Right renal cortex interstitium (tissue), 3 donors: Measurements from ENCODE around the gene PHF11. TPM values are rescaled to one million over a fixed set of nuclear protein-coding genes. Genes with fewer than 3 reads are reported as not detected.
"Not testable (repeated sequence)": the region's sequence is repeated elsewhere in the genome, so short reads cannot be mapped to it uniquely, and the experiment has no call there.

Experiments used
- DNase-seq, 3 donors: peaks; one replicate each; pipeline ENCODE4 v3.0.0-alpha.2; 2013; ENCODE audit warnings: low read depth in 3 of 3, low spot score in 2 of 3
- polyA plus RNA-seq, 3 donors: library from polyadenylated mRNA; unstranded; fragments of 120-200 nt; gene quantifications; one replicate each; pipeline ENCODE4 v1.2.1, GENCODE V29; 2013; ENCODE audit not compliant: insufficient read length in 3 of 3

The PHF11 gene
- 10 to 100 TPM; 30.1 to 34.8 (median 31.9) TPM for polyA plus RNA-seq

DNA sequence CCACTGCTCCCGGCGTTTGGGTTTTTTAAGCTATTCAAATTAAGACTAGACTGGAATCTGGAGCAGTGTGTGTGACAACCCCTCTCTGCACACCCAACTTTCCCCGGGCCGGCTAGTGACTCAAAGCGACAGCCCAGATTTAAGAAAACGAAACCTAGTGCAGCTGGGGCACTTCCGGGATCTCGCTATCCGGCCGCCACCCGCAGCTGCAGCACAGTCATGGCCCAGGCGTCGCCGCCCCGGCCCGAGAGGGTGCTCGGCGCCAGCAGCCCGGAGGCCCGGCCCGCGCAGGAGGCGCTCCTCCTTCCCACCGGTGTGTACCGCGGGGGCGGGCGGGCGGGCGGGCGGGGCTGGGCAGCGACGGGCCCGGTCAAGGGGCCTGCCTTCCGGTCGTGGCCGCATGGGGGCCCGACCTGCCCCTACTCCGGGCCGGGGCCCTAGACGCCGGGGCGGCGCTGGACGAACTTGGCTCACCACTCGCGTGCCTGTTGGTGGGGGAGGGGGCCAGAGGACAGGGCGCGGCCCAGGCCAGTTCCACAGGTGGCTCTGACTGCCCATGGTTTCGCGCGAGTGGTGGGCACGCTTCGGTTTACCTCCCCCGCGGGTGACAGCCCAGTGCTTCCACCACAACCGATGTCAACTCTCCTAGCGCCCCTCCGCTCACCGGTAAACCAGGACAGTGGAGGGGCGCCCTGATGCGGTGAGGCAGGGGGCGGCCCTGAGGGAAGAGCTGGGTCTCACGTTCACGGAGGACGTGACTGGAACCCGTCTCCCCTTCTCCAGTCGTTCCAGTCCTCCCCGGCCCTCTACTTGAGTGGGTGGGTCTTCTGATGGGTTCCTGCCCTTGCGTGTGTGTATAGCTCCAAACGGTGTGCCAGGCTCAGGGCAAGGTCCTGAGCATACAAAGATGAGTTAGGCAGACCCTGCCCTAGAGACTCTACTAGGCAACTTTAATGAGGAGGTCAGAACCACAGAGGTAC lies at the start of gene PHF11:
Gene PHF11 (plus strand): TSS at position 171 of the 980 bp plus-strand sequence. CDS start 49 bp downstream, at position 220.
- DNase-seq: peak in 2 of 3 donors; percentile 45 to 52

DNA sequence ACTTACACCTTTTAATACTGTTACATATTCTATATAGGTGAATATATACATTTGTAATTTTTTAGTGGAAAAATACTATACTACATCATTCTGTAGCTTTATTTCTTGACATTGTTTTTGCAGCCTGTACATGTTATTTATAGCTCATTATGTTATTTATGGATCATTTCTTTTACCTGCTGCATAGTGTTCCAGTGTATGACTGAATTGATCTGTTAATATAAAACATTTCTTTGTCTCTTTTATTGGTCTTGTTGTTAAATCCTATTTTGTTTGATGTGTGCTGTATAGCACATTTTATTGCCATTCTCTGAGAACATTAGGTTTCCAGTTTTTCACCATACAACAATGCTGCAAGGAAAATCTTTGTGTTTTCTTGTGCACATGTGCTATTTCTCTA lies 49.3 kb upstream of the PHF11 start:
- no peak for DNase-seq

DNA sequence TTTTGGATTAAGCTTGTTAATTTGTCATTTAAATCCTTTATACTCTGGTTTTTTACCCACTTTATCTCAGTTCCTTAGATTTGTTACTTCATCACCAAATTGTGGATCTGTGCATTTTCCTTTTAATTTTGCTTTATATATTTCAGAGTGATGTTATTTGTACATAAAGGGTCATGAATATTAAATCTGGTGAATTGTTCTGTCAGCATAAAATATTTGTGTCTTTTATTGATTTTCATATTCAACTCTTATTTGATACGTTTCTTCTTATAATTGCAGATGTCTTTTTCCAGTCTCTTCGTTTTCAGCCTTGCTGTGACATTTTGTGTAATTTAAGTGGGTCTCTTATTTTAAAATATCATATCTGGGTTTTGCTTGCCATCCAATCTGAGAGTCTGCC lies 47.0 kb upstream of the PHF11 start:
- DNase-seq: no peak

DNA sequence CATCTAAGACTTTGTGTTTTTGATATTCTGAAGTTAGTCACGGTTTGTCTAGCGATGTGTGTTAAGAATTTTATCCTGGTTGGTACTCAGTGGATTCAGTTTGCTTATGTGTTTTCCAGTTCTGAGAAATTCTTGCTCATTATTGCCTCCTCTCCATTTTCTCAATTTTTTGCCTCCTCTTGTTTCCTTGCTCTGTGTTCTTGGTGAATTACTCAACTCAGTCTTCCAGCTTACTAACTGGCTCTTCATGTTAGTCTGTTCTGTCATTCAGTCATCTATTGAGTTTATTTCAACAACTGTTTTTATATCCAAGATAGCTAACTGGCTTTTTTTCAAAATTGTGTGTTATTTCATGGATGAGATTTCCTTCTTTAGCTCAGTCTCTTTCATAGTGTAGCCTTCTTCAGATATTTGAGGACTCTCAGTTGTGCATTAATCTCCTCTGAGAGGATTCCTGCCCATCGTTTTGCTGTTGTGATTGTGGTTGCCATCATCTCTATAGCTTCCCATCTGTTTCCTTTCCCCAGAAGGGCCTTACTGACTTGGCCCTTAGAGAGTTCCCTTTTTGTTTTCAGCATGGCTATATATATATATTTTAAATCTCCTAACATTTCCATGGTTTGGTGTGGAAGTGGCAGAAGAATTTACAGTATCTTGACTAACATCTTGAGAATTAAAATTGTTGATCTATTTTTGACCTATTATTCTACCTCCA lies 45.5 kb upstream of the PHF11 start:
- DNase-seq: no peak

DNA sequence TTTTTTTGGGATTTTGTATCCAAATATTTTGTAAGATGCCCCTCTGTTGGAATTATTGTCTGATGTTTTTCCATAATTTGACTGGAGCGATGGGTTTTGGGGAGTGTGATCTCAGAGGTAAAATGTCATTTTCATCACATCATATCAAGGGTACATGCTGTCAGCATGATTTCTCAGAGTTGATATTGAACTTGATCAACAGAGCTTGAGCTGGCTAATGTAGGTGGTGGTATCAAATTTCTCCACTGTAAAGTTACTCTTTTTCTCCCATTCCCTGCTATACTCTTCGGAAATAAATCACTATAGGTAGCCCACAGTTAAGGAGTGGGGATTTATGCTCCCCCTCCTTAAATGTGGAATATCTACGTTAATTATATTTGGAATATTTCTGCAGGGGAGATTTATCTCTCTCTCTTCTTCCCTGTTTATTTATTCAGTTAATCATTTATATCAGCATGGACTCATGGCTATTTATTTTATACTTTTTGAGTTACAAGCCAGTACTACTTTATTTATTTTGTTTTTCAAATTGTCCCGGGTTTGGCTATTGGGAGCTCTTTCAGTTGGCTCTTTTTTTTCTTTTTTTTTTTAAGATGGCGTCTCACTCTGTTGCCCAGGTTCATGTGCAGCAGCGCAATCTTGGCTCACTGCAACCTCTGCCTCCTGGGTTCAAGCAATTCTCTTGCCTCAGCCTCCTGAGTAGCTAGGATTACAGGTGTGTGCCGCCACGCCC lies 42.9 kb upstream of the PHF11 start:
- DNase-seq: no peak

DNA sequence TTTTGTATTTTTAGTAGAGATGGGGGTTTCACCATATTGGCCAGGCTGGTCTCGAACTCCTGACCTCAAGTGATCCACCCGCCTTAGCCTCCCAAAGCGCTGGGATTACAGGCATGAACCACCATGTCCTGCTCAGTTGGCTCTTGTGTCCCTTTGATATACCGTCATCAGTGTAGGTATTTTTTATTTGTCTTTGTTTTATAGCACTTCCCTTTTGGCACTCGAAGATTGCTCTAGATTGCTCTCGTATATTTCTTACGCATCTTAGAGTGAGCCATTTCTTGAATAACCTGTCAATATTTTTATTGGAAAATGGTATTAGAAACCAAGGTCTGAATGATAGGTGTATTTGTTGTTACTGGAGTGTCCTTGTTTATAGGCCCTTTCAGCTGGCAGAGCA lies 42.3 kb upstream of the PHF11 start:
- DNase-seq: no peak

DNA sequence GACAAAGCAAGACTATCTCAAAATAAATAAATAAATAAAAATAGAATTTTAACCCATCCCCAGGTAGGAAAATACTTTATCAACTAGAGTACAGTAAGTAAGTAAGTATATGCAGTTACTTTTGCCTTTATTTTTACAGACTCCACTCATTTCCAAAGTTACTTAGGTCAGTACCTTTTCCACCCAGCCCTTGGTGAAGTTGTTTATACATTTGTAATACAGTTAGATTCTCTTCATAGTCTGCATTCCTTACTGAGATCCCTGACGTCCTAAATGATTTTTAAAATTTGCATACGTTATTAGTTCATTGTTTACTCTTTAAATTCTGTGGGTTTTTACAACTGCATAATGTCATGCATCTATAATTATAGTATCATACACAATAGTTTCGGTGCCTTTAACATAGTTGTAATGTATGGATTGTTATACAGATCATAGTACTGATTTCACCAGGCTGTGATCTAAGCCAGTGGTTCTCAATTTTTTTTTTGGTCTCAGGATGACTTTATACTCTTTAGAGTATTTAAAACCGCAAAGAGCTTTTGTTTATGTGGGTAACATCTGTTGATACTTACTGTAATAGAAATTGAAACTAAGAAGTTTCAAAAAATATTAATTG lies 41.3 kb upstream of the PHF11 start:
- DNase-seq: no peak

DNA sequence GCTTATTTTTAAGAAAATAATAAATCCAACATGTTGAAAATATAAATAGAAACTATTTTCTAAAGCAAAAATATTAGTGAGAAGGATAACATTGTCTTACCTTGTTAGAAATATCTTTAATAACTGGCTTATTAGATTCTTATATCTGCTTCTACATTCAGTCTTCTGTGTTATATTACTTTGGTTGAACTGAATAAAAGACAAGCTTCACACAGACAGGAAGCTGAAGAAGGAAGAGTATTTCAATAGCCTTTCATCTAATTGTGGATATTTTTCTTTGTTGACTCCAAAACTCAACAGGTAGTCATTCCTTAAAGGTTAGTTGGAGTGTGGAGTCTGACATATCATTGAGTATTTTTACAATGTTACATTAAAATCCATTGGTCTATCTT lies 40.8 kb upstream of the PHF11 start:
- DNase-seq: no peak

DNA sequence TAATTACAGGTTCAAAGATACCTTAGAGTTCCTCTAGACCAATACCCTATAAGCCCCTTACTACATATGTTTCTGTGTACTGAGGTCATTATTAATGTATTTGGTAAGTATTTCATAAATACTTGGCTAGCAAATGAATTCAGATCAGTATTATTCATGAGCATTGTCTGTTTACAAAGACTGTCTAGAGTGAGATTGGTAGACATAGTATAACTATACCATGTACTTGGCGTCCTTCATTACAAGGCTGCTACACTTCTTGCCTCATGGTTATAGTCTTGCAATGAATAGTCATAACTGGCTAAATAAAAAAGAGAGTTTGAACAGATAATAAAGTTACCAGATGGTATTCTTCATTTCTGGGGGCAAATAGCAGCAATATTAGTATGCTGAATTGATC lies 39.6 kb upstream of the PHF11 start:
- DNase-seq: no peak

DNA sequence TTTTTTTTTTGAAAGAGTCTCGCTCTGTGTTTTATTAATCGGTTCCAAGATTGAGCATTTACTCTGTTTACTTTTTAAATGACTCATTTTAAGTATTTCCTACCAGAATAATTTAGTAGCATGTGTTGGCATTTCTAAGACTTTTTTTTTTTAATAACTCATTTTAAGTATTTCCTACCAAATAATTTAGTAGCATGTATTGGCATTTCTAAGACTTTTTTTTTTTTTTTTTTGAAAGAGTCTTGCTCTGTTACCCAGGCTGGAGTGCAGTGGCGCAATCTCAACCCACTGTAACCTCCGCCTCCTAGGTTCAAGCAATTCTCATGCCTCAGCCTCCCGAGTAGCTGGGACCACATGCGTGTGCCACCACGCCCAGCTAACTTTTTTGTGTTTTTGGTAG lies 38.5 kb upstream of the PHF11 start:
- no peak for DNase-seq

DNA sequence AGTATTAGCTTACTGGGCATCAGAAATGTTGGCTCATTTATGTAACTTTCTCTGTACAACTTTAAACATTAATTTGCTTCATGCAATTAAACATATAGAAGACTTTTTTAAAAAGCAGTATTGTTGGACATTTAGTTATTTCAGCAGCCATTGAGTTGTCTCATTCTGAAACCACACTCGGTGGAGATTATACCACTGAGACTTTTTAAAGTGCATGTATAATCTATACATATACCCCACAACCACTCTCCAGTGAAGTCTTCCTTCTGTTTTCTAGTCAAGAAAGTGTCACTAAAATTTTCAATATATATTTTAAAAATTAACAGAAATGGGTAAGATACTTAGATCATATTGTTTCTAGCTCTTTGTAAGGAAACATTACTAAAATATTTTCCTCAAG lies 36.2 kb upstream of the PHF11 start:
- DNase-seq: no peak

DNA sequence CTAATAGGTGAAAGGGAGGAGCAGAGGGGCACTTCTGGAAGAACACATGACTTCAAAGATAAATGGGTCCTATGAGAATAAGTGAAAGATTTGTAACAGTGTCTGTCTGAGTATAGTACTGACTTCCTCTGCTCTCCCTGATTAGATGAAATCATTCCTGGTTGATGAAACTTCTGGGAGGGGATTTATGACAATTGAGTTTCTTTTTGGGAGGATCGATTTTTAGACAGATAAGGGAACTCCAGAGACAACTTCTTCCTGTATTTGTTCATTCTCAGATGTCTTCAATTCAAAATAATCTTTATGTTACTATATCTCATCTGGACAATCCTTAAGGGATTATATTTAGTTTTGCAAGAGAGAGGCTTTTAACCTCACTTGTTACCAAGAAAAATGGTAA lies 31.7 kb upstream of the PHF11 start:
- no peak for DNase-seq

DNA sequence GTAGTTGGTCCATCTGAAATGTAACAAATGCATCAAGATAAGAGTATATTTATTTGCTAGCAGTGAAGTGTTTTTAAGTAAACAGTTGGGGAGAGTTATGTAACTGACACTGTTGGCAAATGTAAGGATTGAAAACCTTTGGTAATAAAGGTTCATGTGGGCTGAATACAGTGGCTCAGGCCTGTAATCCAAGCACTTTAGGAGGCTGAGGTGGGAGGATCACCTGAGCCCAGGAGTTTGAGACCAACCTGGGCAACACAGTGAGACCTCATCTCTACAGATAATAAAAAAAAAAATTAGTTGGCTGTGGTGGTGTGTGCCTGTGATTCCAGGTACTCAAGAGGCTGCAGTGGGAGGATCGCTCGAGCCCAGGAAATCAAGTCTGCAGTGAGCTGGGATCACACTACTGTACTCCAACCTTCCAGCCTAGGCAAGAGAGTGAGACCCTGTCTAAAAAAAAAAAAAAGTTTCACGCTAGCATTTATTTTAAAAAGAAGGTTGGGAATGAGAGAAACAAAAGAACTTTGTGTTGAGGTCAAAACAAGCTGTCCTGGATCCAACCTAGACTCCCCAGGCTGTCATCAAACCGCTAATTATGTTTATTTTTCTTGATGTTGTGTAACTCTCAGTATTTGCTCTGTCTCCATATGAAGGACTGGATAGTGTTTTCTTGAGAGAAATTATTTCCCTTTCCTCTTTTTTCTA lies 31.0 kb upstream of the PHF11 start:
- no peak for DNase-seq

DNA sequence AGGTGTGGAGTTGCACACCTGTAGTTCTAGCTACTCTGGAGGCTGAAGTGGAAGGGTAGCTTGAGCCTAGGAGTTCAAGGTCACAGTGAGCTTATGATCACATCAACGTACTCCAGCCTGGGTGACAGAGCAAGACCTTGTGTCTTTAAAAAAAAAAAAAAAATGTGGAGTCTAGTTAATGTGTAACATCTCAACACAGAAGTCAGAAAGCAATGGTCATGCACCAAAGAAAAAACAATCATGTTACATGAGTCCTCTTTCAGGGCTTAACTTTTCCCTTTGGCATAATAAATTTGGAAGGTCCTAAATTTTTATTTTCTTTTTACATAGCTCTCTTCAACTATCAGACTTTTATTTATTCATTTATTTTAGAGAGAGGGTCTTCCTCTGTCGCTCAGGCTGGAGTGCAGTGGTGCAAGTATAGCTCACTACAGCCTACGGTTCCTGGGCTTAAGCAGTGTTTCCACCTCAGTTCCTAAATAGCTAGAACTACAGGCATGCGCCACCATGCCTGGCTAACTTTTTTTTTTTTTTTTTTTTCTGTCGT lies 29.4 kb upstream of the PHF11 start:
- DNase-seq: peak in 1 of 3 donors; percentile 13

DNA sequence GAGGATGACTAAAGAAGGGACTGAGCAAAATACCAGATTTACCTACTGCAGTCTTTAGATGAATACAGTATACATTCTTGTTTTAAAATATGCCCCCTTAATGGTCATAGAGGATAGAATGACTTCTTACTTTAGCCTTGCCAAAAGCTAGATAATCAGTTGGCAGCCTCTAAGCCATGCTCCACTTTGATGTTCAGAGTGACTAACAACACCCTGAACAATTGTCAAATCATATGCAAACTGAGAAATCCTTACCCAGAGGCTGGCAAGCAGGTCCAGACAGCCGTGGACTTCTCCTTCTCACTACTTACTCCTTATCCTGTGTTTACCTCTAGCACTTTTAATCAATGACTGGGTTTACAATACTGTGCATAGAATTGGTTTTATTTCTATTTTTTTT lies 23.6 kb upstream of the PHF11 start:
- DNase-seq: no peak

DNA sequence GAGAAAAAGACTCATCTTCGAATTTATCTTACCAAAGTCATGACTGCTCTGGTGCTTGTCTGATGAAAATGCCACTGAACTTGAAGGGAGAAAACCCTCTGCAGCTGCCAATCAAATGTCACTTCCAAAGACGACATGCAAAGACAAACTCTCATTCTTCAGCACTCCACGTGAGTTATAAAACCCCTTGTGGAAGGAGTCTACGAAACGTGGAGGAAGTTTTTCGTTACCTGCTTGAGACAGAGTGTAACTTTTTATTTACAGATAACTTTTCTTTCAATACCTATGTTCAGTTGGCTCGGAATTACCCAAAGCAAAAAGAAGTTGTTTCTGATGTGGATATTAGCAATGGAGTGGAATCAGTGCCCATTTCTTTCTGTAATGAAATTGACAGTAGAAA lies 19.2 kb upstream of the PHF11 start:
- no peak for DNase-seq

DNA sequence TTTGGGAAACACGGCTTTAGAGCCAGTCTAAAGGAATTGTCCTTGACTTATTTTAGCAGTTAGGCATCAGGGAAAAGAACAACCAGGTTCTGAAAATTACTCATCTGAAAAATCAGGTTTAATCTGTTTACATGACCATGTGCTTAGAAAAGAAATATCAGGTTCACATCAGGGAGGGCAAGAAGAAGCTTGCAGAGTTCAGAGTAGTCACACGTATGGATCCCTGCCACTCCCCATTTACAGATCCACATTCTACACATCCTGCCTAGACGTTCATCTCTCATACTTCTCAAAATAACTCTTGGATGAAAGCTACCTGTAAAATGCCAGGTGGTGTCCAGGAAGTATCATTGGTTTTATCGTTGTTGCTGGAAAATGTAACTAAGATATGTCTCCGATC lies 14.0 kb upstream of the PHF11 start:
- no peak for DNase-seq

DNA sequence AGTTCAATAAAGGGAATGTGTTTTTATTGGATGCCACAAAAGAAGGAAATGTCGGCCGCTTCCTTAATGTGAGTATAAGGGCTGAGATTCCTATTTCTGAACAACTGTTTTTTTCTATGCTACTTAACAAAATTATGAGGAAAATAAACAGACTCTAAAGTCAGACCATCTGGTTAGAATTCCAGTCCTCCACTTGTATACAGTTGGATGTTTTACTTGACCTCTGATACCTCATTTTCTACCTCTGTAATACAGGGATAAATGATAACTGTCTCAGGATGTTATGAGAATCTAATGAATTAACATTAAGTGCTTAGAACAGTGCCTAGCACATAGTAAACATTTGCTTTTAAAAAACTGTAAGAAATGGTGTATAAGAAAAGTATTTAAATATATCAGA lies 7.2 kb upstream of the PHF11 start:
- no peak for DNase-seq

DNA sequence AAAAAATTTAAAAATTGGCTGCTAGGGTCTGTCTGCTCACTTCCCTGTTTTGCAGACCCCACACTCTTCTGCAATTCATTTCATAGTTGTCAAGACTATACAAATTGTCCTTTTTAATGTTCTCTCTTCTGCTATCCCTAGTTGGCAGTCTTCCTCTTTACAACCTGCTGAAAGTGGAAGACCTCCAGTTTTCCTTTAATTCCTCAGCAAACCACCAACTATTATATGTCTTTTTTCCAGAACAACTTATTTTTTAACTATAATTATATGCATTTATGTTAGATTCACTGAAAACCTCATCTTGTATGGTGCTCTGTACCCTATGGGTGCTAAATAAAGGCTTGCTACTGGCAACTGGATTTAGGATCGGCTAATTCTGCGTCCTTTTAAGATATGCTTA lies 1.1 kb upstream of the PHF11 start:
- no peak for DNase-seq

DNA sequence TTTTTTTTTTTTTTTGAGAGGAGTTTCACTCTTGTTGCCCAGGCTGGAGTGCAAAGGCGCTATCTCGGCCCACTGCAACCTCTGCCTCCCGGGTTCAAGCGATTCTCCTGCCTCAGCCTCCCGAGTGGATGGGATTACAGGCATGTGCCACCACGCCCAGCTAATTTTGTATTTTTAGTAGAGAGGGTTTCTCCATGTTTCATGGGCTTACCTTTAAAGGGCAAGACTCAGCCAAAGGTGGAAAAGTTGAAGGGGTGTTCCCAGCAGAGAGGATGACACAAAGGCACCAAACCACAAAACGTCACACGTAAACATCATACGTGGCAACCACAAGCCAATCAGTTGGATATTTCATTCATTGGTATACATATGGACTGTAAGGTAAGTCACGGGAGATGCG lies 1.1 kb downstream of the PHF11 start:
- not testable (repeated sequence) for DNase-seq
